ENCODE results near the gene ACD. TPM values are rescaled to one million over a fixed set of nuclear protein-coding genes. Genes with fewer than 3 reads are reported as not detected.

Gene ACD
- total and polyA plus RNA-seq, 2 of the 4 experiments (the other 2 are of a cell fraction), result 15.6 to 31.1 TPM

GRCh38 chr16:67672306-67672705, 12.2 kb upstream of the ACD start:
- intact Hi-C loops (cut with micrococcal nuclease) (loop anchor here (1.0 to 10.0 kb wide), 4 partner anchors 135 to 362 kb away; partner anchors contain the start of genes RANBP10 and TSNAXIP1), dilution Hi-C loops (cut with HindIII; ENCODE audit: low sequenced_read_pairs, unreplicated experiment) (no loop called here), in situ Hi-C loops (cut with MboI; ENCODE audit: low sequenced_read_pairs) (loop anchor here (5.0 kb wide), 1 partner anchor 255 kb away; no protein-coding TSS in a partner anchor)
- Histone ChIP-seq H3K27me3 (ENCODE audit: control insufficient read depth, insufficient read depth, low read length) (no peaks in the 10 kb centered on the region), H2AK5ac (ENCODE audit: low read depth, low read length) (no peak overlapping the region), H3K4me3 (ENCODE audit: insufficient read depth, low read depth, low read length) (no peak overlapping the region), H3K9me1 (ENCODE audit: insufficient read depth, low read length) (no peaks in the 10 kb centered on the region), H3K14ac (replicated peaks; ENCODE audit: low read depth, low read length) (no peak overlapping the region), H3K79me1 (ENCODE audit: low read depth in 1 of 2, low read length in 2 of 2) (0 out of 4 replicates have a peak, but pooled peaks cover 0 to 4% of the 10 kb centered on the region in 2 experiments), H3K4me2 (ENCODE audit: low read depth, low read length) (no peak overlapping the region), H2BK120ac (ENCODE audit: low read depth, low read length) (no peak overlapping the region), H4K8ac (ENCODE audit: low read depth in 2 of 2, low read length in 2 of 2) (no peak overlapping the region), H3K18ac (ENCODE audit: low read depth, low read length) (no peak overlapping the region), H2AK9ac (replicated peaks; ENCODE audit: low read depth, low read length, poor library complexity) (no peak overlapping the region), H3K56ac (ENCODE audit: extremely low read depth, insufficient read depth, low read length) (no peak overlapping the region), H4K91ac (ENCODE audit: insufficient read depth, low read depth, low read length) (no peak overlapping the region), H4K5ac (ENCODE audit: low read depth, low read length) (no peak overlapping the region), H2BK15ac (ENCODE audit: low read depth, low read length) (no peak overlapping the region), H3K23ac (ENCODE audit: low read depth, low read length) (no peak overlapping the region), H3K36me3 (ENCODE audit: control insufficient read depth, insufficient read depth, low read length) (peaks cover 8% of the 10 kb centered on the region; the same call in 1 of the 2 replicates), H3K4ac (ENCODE audit: low read depth, low read length) (no peak overlapping the region), H3K27ac (ENCODE audit: insufficient read depth, low read length) (no peak overlapping the region), H2BK20ac (ENCODE audit: low read depth, low read length) (no peak overlapping the region), H2AFZ (replicated peaks; ENCODE audit: low read length, poor library complexity) (no peak overlapping the region), H3K9ac (ENCODE audit: low read depth, low read length) (no peak overlapping the region), H3K9me3 (ENCODE audit: control insufficient read depth, insufficient read depth, low read length) (no peaks in the 10 kb centered on the region), H4K20me1 (ENCODE audit: insufficient read depth, low read length) (0 out of 2 replicates have a peak, but pooled peaks cover 6% of the 10 kb centered on the region), H3K4me1 (ENCODE audit: control insufficient read depth, insufficient read depth, low read length) (peaks cover 4% of the 10 kb centered on the region), H2BK5ac (ENCODE audit: low read depth, low read length, poor library complexity, severe bottlenecking) (no peak overlapping the region)
- POLR2A ChIA-PET (ENCODE audit: unreplicated experiment), result interaction anchor here (0.7 kb wide), 1 partner anchor 134 kb away, joined by 4 read pairs; the partner anchor contains the start of gene TSNAXIP1
- WGBS, 2 experiments (ENCODE audit: extremely low coverage in 2 of 2, insufficient read length in 1 of 2), result 49% methylated on average over 3 of the region's 4 CpGs; no CpG with 5 or more reads in 1 of the 2 experiments
- no peak for DNase-seq
- BruUV-seq (replicated peaks), result no TSS peak
- ATAC-seq (ENCODE audit: low read depth), result no peak
- CTCF ChIA-PET, result interaction anchor here (0.6 to 1.8 kb wide), 5 partner anchors 10 to 187 kb away, joined by 3 to 7 read pairs (median 4); partner anchors contain the start of gene GFOD2
- TF ChIP-seq MXI1 (IDR thresholded peaks at IDR 0.05; ENCODE audit: borderline replicate concordance, low read depth, low read length) (no peak), CEBPB (IDR thresholded peaks at IDR 0.05; ENCODE audit: low read depth, low read length) (no peak), MAFK (IDR thresholded peaks at IDR 0.05; ENCODE audit: low read depth, low read length) (no peak), POLR2A (IDR thresholded peaks at IDR 0.05; ENCODE audit: low read depth, low read length) (no peak), FOS (IDR thresholded peaks at IDR 0.05; ENCODE audit: low read depth, low read length) (no peak)

All from IMR-90 (cell line).